NCI-H82 (cell line): ENCODE data around the gene OSR1.

Experiments
- DNase-seq: peaks from one replicate; lab custom pipeline; 2025; lab: John Stamatoyannopoulos, UW

The OSR1 gene

GRCh38 chr2:19357402-19358241, 801 bp downstream of the OSR1 start:
- DNase-seq, result peak; percentile 31

GRCh38 chr2:19356545-19357401, 1.6 kb downstream of the OSR1 start:
- DNase-seq, result no peak

- DNase-seq, result no peak
Measured at GRCh38 chr2:19355931-19356544, 2.4 kb downstream of the OSR1 start.

- no peak for DNase-seq
Measured at GRCh38 chr2:19355416-19355821, 3.0 kb downstream of the OSR1 start.

- DNase-seq, result no peak
Measured at GRCh38 chr2:19355014-19355405, 3.4 kb downstream of the OSR1 start.

- DNase-seq, result no peak
Measured at GRCh38 chr2:19353721-19354050, 4.7 kb downstream of the OSR1 start.

- DNase-seq, result no peak
Measured at GRCh38 chr2:19352946-19353720, 5.3 kb downstream of the OSR1 start.

- no peak for DNase-seq
Measured at GRCh38 chr2:19351899-19352697, 6.3 kb downstream of the OSR1 start.

- no peak for DNase-seq
Measured at GRCh38 chr2:19351499-19351898, 6.9 kb downstream of the OSR1 start.

- no peak for DNase-seq
Measured at GRCh38 chr2:19350678-19351401, 7.6 kb downstream of the OSR1 start.

- peak; percentile 47 for DNase-seq
Measured at GRCh38 chr2:19349911-19350677, 8.3 kb downstream of the OSR1 start.

GRCh38 chr2:19348692-19349091, 9.7 kb downstream of the OSR1 start:
- DNase-seq, result no peak

- DNase-seq, result peak; percentile 94
Measured at GRCh38 chr2:19347619-19348562, 10.5 kb downstream of the OSR1 start.

- DNase-seq, result no peak
Measured at GRCh38 chr2:19346983-19347618, 11.3 kb downstream of the OSR1 start.

GRCh38 chr2:19337742-19338141, 20.7 kb downstream of the OSR1 start:
- DNase-seq, result no peak

GRCh38 chr2:19337202-19337601, 21.2 kb downstream of the OSR1 start:
- DNase-seq, result peak; percentile 30

GRCh38 chr2:19336781-19337180, 21.6 kb downstream of the OSR1 start:
- peak; percentile 89 for DNase-seq

GRCh38 chr2:19332503-19332902, 25.9 kb downstream of the OSR1 start:
- no peak for DNase-seq
